ENCODE results near the gene SPINDOC. TPM values are rescaled to one million over a fixed set of nuclear protein-coding genes. Genes with fewer than 3 reads are reported as not detected.

SPINDOC gene
- total and polyA plus RNA-seq, 9 of the 15 experiments (the other 6 are each of a cell fraction or from before 2014, with no cell fraction given): 0.70 to 36.3 (median 19.6) TPM

DNA sequence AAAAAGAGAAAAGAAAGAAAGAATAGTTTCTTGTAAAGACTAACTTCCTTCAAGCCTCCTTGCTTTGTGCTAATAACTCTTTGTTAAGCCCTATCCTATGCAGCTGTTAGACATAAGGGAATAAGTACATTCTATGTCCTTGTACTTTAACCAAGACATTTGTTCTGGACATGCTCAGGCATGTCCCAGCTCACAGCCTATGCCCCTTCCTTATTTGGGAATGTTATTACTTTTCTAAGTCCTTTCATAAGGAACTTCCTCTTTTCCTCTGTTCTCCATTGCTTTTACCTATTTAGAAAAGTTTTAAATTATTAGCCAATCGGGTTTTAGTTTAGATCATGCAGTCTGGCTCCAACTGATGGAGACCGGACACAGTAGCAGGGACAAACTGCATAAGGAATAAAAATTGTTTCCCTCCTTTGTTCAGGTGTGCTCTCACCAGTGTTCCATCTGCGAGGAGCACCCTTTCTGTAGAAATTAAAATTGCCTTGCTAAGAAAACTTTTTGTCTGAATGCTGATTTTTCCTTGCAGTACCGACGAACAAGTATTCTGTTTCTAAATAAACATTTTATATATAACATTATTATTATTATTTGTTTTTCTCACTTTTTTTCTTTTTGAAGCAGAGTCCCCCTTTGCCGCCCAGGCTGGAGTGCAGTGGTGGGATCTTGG, 21.6 kb upstream of the SPINDOC start (continued):
- TF ChIP-seq, protein P1, sequence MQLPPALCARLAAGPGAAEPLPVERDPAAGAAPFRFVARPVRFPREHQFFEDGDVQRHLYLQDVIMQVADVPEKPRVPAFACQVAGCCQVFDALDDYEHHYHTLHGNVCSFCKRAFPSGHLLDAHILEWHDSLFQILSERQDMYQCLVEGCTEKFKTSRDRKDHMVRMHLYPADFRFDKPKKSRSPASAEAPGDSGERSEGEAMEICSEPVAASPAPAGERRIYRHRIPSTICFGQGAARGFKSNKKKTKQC (CRISPR knock-in tag; IDR thresholded peaks at IDR 0.05): no peak
- TF ChIP-seq ZNF143 (CRISPR knock-in tag; IDR thresholded peaks at IDR 0.05) (no peak), NRF1 (conservative IDR thresholded peaks at IDR 0.05 in 1 of 2, IDR thresholded peaks at IDR 0.05 in 1 of 2) (peak; percentile 43 to 45; a peak in 2 of 4 replicates), CXXC5 (CRISPR knock-in tag; IDR thresholded peaks at IDR 0.05) (no peak), HMG20B (CRISPR knock-in tag; IDR thresholded peaks at IDR 0.05) (no peak), NFYB (IDR thresholded peaks at IDR 0.05; ENCODE audit: extremely low read depth, insufficient read length) (no peak), NFXL1 (CRISPR knock-in tag; IDR thresholded peaks at IDR 0.05) (no peak), STAT5B (CRISPR knock-in tag; IDR thresholded peaks at IDR 0.05) (no peak), XRCC4 (IDR thresholded peaks at IDR 0.05; ENCODE audit: extremely low read depth, insufficient read depth, insufficient read length) (no peak), EHMT2 (IDR thresholded peaks at IDR 0.05) (no peak), ZNF282 (CRISPR knock-in tag; IDR thresholded peaks at IDR 0.05) (no peak), BDP1 (IDR thresholded peaks at IDR 0.05; ENCODE audit: insufficient read depth, insufficient read length) (no peak), ZNF23 (CRISPR knock-in tag; IDR thresholded peaks at IDR 0.05) (no peak)
- TF ChIP-seq, protein P2, sequence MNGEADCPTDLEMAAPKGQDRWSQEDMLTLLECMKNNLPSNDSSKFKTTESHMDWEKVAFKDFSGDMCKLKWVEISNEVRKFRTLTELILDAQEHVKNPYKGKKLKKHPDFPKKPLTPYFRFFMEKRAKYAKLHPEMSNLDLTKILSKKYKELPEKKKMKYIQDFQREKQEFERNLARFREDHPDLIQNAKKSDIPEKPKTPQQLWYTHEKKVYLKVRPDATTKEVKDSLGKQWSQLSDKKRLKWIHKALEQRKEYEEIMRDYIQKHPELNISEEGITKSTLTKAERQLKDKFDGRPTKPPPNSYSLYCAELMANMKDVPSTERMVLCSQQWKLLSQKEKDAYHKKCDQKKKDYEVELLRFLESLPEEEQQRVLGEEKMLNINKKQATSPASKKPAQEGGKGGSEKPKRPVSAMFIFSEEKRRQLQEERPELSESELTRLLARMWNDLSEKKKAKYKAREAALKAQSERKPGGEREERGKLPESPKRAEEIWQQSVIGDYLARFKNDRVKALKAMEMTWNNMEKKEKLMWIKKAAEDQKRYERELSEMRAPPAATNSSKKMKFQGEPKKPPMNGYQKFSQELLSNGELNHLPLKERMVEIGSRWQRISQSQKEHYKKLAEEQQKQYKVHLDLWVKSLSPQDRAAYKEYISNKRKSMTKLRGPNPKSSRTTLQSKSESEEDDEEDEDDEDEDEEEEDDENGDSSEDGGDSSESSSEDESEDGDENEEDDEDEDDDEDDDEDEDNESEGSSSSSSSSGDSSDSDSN (IDR thresholded peaks at IDR 0.05; ENCODE audit: borderline replicate concordance in 1 of 2, low read depth in 2 of 2, low read length in 2 of 2): no peak
- TF ChIP-seq, protein P3, sequence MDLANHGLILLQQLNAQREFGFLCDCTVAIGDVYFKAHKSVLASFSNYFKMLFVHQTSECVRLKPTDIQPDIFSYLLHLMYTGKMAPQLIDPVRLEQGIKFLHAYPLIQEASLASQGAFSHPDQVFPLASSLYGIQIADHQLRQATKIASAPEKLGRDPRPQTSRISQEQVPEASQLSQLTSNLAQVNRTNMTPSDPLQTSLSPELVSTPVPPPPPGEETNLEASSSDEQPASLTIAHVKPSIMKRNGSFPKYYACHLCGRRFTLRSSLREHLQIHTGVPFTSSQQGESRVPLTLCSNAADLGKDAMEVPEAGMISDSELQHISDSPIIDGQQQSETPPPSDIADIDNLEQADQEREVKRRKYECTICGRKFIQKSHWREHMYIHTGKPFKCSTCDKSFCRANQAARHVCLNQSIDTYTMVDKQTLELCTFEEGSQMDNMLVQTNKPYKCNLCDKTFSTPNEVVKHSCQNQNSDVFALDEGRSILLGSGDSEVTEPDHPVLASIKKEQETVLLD (IDR thresholded peaks at IDR 0.05): no peak
- TF ChIP-seq, protein P4, sequence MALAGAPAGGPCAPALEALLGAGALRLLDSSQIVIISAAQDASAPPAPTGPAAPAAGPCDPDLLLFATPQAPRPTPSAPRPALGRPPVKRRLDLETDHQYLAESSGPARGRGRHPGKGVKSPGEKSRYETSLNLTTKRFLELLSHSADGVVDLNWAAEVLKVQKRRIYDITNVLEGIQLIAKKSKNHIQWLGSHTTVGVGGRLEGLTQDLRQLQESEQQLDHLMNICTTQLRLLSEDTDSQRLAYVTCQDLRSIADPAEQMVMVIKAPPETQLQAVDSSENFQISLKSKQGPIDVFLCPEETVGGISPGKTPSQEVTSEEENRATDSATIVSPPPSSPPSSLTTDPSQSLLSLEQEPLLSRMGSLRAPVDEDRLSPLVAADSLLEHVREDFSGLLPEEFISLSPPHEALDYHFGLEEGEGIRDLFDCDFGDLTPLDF (CRISPR knock-in tag; IDR thresholded peaks at IDR 0.05): no peak
- TF ChIP-seq, protein P5, sequence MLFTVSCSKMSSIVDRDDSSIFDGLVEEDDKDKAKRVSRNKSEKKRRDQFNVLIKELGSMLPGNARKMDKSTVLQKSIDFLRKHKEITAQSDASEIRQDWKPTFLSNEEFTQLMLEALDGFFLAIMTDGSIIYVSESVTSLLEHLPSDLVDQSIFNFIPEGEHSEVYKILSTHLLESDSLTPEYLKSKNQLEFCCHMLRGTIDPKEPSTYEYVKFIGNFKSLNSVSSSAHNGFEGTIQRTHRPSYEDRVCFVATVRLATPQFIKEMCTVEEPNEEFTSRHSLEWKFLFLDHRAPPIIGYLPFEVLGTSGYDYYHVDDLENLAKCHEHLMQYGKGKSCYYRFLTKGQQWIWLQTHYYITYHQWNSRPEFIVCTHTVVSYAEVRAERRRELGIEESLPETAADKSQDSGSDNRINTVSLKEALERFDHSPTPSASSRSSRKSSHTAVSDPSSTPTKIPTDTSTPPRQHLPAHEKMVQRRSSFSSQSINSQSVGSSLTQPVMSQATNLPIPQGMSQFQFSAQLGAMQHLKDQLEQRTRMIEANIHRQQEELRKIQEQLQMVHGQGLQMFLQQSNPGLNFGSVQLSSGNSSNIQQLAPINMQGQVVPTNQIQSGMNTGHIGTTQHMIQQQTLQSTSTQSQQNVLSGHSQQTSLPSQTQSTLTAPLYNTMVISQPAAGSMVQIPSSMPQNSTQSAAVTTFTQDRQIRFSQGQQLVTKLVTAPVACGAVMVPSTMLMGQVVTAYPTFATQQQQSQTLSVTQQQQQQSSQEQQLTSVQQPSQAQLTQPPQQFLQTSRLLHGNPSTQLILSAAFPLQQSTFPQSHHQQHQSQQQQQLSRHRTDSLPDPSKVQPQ (CRISPR knock-in tag; IDR thresholded peaks at IDR 0.05; ENCODE audit: borderline replicate concordance): no peak
- TF ChIP-seq, protein P6, sequence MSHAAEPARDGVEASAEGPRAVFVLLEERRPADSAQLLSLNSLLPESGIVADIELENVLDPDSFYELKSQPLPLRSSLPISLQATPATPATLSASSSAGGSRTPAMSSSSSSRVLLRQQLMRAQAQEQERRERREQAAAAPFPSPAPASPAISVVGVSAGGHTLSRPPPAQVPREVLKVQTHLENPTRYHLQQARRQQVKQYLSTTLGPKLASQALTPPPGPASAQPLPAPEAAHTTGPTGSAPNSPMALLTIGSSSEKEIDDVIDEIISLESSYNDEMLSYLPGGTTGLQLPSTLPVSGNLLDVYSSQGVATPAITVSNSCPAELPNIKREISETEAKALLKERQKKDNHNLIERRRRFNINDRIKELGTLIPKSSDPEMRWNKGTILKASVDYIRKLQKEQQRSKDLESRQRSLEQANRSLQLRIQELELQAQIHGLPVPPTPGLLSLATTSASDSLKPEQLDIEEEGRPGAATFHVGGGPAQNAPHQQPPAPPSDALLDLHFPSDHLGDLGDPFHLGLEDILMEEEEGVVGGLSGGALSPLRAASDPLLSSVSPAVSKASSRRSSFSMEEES (CRISPR knock-in tag; IDR thresholded peaks at IDR 0.05): no peak

All from K562 (cell line).